GM18505 (cell line): ENCODE measurements around the gene GNB5.
A peak's percentile ranks its signal among the peaks of the same experiment; 100 is the strongest.
"Not testable (repeated sequence)": the region's sequence is repeated elsewhere in the genome, so short reads cannot be mapped to it uniquely, and the experiment has no call there.

Experiments
- ATAC-seq: cut with Tn5 transposase; IDR thresholded peaks from one replicate; pipeline ENCODE4 v1.9.1; 2021; ENCODE audit not compliant: unreplicated experiment
- POLR2A ChIP-seq: IDR thresholded peaks from 4 replicates; pipeline ENCODE4 v1.6.1; 2011; ENCODE audit warnings: borderline replicate concordance; ENCODE audit not compliant: insufficient read depth, insufficient read length; ENCODE audit errors: extremely low read depth

Gene GNB5

DNA sequence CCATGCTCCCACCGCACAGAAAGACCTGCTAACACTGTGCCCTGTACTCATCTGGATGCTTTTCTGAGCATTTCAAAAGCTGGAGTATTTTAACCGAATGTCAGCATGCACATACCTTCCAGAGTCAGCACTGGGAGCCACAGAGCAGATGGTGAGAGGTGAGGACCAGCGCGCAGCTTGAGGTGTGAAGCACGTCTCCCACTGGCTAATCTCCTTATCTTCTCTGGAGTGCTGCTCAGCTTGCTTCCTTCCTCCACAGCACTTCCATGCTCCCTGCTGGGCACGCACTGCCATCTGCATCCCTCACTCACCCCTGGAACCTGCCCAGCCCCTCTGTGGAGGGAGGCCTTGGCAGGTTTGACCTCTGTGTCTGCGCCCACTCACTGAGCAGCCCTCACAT lies at the start of gene GNB5:
Gene GNB5 (minus strand): TSS at position 186 of the 400 bp plus-strand sequence. CDS start 6,716 bp downstream, outside the sequence.
- TF ChIP-seq POLR2A, result no peak
- ATAC-seq, result no peak

- no peak for ATAC-seq
- no peak for TF ChIP-seq POLR2A
These were observed 49.0 kb upstream of the GNB5 start for GRCh38 chr15:52240166-52240565.

DNA sequence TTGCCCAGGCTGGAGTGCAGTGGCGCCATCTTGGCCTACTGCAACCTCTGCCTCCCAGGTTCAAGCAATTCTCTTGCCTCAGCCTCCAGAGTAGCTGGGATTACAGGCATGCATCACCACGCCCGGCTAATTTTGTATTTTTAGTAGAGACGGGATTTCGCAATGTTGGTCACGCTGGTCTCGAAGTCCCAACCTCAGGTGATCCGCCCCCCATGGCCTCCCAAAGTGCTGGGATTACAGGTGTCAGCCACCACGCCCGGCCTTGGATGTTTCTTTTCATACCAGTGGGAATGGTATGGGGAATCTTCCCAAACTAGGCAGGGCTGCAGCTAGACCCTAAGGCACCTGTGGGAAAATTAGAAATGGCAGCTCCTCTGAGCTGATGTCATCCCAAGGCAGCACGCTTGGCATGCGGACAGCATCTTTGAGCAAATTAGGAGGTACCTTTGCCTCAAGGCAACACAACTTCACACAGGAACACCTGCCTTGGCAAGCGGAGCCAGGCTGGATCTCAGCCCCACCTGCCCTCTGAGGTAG lies 47.9 kb upstream of the GNB5 start:
- not testable (repeated sequence) for ATAC-seq

DNA sequence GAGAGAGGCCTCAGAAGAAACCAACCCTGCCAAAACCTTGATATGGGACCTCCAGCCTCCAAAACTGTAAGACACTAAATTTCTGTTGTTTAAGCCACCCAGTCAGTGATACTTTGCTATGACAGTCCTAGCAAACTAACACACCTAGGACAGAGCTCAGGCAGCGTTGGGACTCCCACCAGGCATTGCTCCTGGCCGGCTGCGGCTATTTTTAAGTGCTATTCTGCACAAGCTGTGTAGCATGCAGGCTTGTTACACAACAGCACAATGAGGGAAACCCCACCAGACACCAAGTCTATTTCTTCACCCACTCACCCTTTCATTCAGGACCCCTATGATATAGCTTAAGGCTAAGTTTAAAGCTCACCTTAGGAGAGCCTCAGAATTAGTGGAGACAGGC lies 47.0 kb upstream of the GNB5 start:
- ATAC-seq, result no peak
- no peak for TF ChIP-seq POLR2A

- no peak for ATAC-seq
- TF ChIP-seq POLR2A, result no peak
These were observed 44.8 kb upstream of the GNB5 start for GRCh38 chr15:52236013-52236412.

DNA sequence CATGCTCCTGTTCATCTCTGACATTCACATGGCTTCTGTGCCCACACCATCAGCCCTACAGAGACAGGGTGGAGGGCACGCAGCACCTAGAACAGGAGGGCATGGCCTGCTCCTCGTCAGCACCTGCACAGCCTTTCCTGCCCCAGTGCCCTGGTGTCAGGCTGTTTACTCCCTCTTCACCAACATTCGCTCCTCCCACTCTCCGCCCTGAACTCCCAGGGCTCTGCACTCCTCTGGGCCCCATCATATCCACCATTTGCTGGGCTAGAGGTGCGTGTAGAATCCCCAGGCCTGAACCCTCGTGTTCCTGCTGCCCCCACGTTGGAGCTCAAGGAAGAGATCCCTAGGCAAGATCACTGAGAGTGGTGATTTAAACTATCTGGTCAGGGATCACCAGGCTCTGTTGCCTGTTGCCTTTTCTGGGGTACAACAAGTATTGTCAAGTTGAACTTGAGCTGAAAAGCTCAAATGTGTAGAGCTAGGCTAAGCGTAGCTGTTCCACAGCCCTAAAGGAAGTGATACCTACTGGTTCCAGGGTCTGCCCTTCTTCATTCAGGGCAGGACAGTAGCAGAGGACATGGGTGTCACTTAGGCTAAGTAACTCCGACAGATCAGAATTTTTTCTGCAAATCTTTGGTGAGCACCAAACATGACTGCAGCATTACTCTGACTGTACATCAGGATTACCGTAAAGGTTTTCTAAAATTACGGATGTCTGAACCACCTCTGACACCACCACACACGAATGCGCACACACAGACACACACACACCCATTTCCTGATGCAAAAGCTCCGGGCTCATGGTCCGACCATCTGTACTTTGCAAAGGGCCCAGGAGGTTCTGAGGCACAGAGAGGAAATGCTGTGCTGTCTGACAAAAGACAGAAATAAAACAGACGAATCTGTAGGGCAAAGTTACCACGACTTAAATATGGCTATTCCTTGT lies 43.7 kb upstream of the GNB5 start:
- ATAC-seq, result peak; percentile 40

GRCh38 chr15:52233405-52233804 lies 42.2 kb upstream of the GNB5 start:
- TF ChIP-seq POLR2A, result no peak
- ATAC-seq, result no peak

More for the DNA sequence above, 43.7 kb upstream of the GNB5 start:
- peak; percentile 46 for TF ChIP-seq POLR2A

DNA sequence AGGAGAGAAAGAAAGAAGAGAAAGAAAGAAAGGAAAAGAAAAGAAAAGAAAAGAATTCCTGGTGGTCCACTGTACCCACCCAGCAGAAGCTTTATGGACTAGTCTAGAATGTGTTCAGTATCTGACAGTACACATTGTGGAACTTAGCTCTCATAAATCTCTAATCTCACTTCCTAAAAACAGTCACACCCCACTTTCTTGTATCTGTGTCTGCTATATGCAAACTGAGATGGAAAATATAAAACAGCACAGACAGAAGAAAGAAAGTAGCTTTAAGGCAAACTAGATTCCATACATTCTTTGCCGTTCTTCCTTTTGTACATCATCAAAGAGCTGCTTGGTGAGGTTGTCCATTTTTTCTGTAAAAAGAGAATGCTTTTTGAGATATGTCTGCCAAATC lies 41.1 kb upstream of the GNB5 start:
- peak; percentile 47 for ATAC-seq
- no peak for TF ChIP-seq POLR2A

DNA sequence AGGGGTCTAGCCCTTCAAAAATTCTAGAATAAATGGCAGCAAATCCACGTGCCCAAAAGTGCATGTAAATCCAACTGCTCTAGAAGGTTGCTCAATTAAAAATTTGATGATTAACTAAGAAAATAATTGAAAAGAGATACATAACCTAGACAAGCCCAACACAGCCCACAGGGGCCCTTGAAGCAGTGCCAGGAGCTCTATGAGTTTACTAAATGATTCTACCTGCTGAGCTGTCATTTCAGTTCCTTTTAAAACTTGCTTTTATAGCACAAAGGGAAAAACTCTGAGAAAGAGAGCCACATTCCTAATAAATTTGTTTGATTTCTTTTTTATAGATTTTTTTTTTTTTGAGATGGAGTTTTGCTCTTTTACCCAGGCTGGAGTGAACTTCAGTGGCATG lies 38.9 kb upstream of the GNB5 start:
- no peak for TF ChIP-seq POLR2A
- no peak for ATAC-seq

GRCh38 chr15:52228921-52229320 lies 37.7 kb upstream of the GNB5 start:
- TF ChIP-seq POLR2A, result no peak
- ATAC-seq, result no peak

DNA sequence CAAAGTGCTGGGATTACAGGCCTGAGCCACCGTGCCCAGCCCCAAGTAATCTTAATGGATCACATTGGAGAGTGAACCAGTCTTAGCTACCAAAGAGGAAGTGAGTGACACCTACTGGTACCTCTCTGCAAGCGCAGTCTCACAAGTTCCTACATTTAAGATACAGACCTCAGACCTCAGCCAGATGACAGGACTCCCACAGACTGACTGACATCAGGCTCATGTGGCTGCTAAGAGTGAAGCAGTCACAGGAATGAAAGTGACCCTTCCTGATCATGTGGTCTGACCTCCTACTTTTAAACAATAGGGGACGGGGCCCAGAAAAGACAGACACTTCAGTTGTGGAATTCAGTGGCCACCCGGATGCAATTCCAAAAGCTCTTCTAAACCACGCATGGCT lies 36.3 kb upstream of the GNB5 start:
- peak; percentile 69 for ATAC-seq
- no peak for TF ChIP-seq POLR2A

DNA sequence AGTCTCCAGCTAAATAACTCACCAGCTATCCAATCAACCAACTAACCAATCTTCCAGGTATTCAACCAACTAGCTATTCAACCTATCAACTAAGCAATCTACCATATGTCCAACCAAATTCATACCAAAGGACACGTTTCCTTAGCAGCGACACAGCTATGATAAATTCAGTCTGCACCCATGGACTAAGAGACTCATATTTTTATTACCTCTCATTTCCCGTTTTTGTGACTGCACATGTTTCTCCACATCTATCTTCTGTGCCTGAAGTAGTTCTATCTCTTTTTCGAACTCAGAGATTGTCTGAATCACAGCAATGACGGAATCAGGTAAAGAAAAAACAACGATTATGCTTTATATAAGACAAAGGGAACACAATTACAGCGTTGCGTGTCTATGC lies 34.0 kb upstream of the GNB5 start:
- TF ChIP-seq POLR2A, result no peak
- ATAC-seq, result no peak

GRCh38 chr15:52224211-52224610 lies 33.0 kb upstream of the GNB5 start:
- ATAC-seq, result no peak

GRCh38 chr15:52221730-52222129 lies 30.5 kb upstream of the GNB5 start:
- no peak for TF ChIP-seq POLR2A

More at GRCh38 chr15:52224211-52224610, 33.0 kb upstream of the GNB5 start:
- no peak for TF ChIP-seq POLR2A

More at GRCh38 chr15:52221730-52222129, 30.5 kb upstream of the GNB5 start:
- peak; percentile 64 for ATAC-seq
